Measurements from ENCODE around the gene PCGF3. TPM values are rescaled to one million over a fixed set of nuclear protein-coding genes. Genes with fewer than 3 reads are reported as not detected.

PCGF3 gene
- total and polyA plus RNA-seq, 2 experiments from 2014 or later, result 21.0 to 26.0 TPM

- Histone ChIP-seq H3F3A (ENCODE audit: insufficient read depth) (0 out of 2 replicates have a peak, but pooled peaks cover 4% of the 10 kb centered on the region), H3K9me3 (ENCODE audit: low read depth) (no peaks in the 10 kb centered on the region), H3K4me1 (ENCODE audit: insufficient read depth) (no peaks in the 10 kb centered on the region), H3K27me3 (replicated peaks; ENCODE audit: insufficient read depth) (no peaks in the 10 kb centered on the region), H3K9ac (no peak overlapping the region), H3K4me2 (ENCODE audit: unreplicated experiment) (no peak overlapping the region), H4K20me1 (ENCODE audit: insufficient read depth) (peaks cover 3% of the 10 kb centered on the region; the same call in 1 of the 2 replicates), H3K36me3 (ENCODE audit: low read depth) (no peaks in the 10 kb centered on the region), H3K27ac (no peak overlapping the region), H2AFZ (no peak overlapping the region), H3K9me2 (ENCODE audit: insufficient read depth) (no peaks in the 10 kb centered on the region), H3K4me3 (no peak overlapping the region), H3K79me2 (ENCODE audit: insufficient read depth) (peaks cover 83% of the 10 kb centered on the region)
- TF ChIP-seq EZH2phosphoT487 (IDR thresholded peaks at IDR 0.05; ENCODE audit: insufficient read depth, low read depth) (no peak), EZH2 (IDR thresholded peaks at IDR 0.05; ENCODE audit: insufficient read depth, poor library complexity, severe bottlenecking) (no peak)
- no peak for DNase-seq
- in situ Hi-C loops (cut with MboI), result no loop called here
- WGBS, 2 experiments (ENCODE audit: low coverage in 1 of 2, low lambda C conversion rate in 2 of 2, missing lambda C conversion rate in 2 of 2), result 94 to 95% methylated on average over 18 of the region's 18 CpGs
Measured at GRCh38 chr4:714087-714486, 8.5 kb downstream of the PCGF3 start.

GRCh38 chr4:717601-718320 is 12.1 kb downstream of the PCGF3 start:
- Histone ChIP-seq H3K79me2 (ENCODE audit: insufficient read depth) (peaks cover 80% of the 10 kb centered on the region), H3K27ac (no peak overlapping the region), H3K36me3 (ENCODE audit: low read depth) (no peaks in the 10 kb centered on the region), H3K9me3 (ENCODE audit: low read depth) (no peaks in the 10 kb centered on the region), H3K9me2 (ENCODE audit: insufficient read depth) (no peaks in the 10 kb centered on the region), H3K4me2 (ENCODE audit: unreplicated experiment) (no peak overlapping the region), H3K4me3 (no peak overlapping the region), H4K20me1 (ENCODE audit: insufficient read depth) (no peaks in the 10 kb centered on the region), H3K9ac (no peak overlapping the region), H2AFZ (no peak overlapping the region), H3K4me1 (ENCODE audit: insufficient read depth) (peaks cover 14% of the 10 kb centered on the region; the same call in 1 of the 2 replicates), H3F3A (ENCODE audit: insufficient read depth) (no peaks in the 10 kb centered on the region), H3K27me3 (replicated peaks; ENCODE audit: insufficient read depth) (no peaks in the 10 kb centered on the region)
- no peak for DNase-seq
- in situ Hi-C loops (cut with MboI), result no loop called here
- TF ChIP-seq EZH2 (IDR thresholded peaks at IDR 0.05; ENCODE audit: insufficient read depth, poor library complexity, severe bottlenecking), result no peak
- no peak for TF ChIP-seq EZH2phosphoT487 (IDR thresholded peaks at IDR 0.05; ENCODE audit: insufficient read depth, low read depth)
- 85 to 87% methylated on average over 30 to 34 of the region's 34 CpGs for WGBS, 2 experiments (ENCODE audit: low coverage in 1 of 2, low lambda C conversion rate in 2 of 2, missing lambda C conversion rate in 2 of 2)

DNA sequence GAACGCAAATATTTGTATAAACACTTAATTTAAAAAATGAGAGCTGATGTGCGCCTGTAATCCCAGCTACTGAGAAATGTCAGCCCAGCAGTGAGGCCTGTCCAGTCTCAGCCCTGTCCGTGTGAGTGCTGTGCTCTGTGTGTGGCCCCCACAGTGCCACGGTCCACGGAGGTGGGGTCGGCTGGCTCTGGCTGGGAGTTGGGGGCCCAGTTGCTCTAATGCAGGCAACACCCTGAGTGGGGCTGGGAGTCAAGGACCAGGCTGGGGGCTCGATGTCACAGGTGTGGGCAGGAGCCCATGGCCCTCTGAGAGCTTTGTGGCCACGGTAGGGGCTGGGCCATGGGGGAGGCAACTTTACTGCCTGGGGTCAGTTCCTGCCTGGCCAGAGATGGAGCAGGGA is 12.8 kb downstream of the PCGF3 start:
- H3K27ac ChIP-seq, result no peak overlapping the region
- H4K20me1 ChIP-seq (ENCODE audit: insufficient read depth), result no peaks in the 10 kb centered on the region

GRCh38 chr4:720111-720860 is 14.7 kb downstream of the PCGF3 start:
- H3F3A ChIP-seq (ENCODE audit: insufficient read depth), result no peaks in the 10 kb centered on the region
- H3K36me3 ChIP-seq (ENCODE audit: low read depth), result no peaks in the 10 kb centered on the region
- no peak overlapping the region for H2AFZ ChIP-seq
- no peak overlapping the region for H3K4me3 ChIP-seq
- peak overlapping the region; percentile 37 for H3K4me2 ChIP-seq (ENCODE audit: unreplicated experiment)
- no peaks in the 10 kb centered on the region for H3K9me3 ChIP-seq (ENCODE audit: low read depth)
- in situ Hi-C loops (cut with MboI), result no loop called here
- H3K9me2 ChIP-seq (ENCODE audit: insufficient read depth), result no peaks in the 10 kb centered on the region
- no peak for DNase-seq
- TF ChIP-seq EZH2 (IDR thresholded peaks at IDR 0.05; ENCODE audit: insufficient read depth, poor library complexity, severe bottlenecking) (no peak), EZH2phosphoT487 (IDR thresholded peaks at IDR 0.05; ENCODE audit: insufficient read depth, low read depth) (no peak)
- no peaks in the 10 kb centered on the region for H3K27me3 ChIP-seq (replicated peaks; ENCODE audit: insufficient read depth)
- WGBS, 2 experiments (ENCODE audit: low coverage in 1 of 2, low lambda C conversion rate in 2 of 2, missing lambda C conversion rate in 2 of 2), result 89 to 91% methylated on average over 32 to 58 of the region's 59 CpGs
- peaks cover 80% of the 10 kb centered on the region for H3K79me2 ChIP-seq (ENCODE audit: insufficient read depth)
- H4K20me1 ChIP-seq (ENCODE audit: insufficient read depth), result no peaks in the 10 kb centered on the region
- H3K27ac ChIP-seq, result peak overlapping the region; percentile 83
- peak overlapping the region; percentile 66 for H3K9ac ChIP-seq
- peaks cover 14% of the 10 kb centered on the region; the same call in 1 of the 2 replicates for H3K4me1 ChIP-seq (ENCODE audit: insufficient read depth)

More for the DNA sequence above, 12.8 kb downstream of the PCGF3 start:
- Histone ChIP-seq H3F3A (ENCODE audit: insufficient read depth) (no peaks in the 10 kb centered on the region), H3K4me1 (ENCODE audit: insufficient read depth) (peaks cover 14% of the 10 kb centered on the region; the same call in 1 of the 2 replicates), H3K9ac (no peak overlapping the region), H2AFZ (no peak overlapping the region), H3K9me2 (ENCODE audit: insufficient read depth) (no peaks in the 10 kb centered on the region), H3K79me2 (ENCODE audit: insufficient read depth) (peaks cover 80% of the 10 kb centered on the region), H3K4me3 (no peak overlapping the region), H3K27me3 (replicated peaks; ENCODE audit: insufficient read depth) (no peaks in the 10 kb centered on the region), H3K4me2 (ENCODE audit: unreplicated experiment) (no peak overlapping the region), H3K9me3 (ENCODE audit: low read depth) (no peaks in the 10 kb centered on the region), H3K36me3 (ENCODE audit: low read depth) (no peaks in the 10 kb centered on the region)
- no peak for TF ChIP-seq EZH2phosphoT487 (IDR thresholded peaks at IDR 0.05; ENCODE audit: insufficient read depth, low read depth)
- no peak for TF ChIP-seq EZH2 (IDR thresholded peaks at IDR 0.05; ENCODE audit: insufficient read depth, poor library complexity, severe bottlenecking)
- no peak for DNase-seq
- in situ Hi-C loops (cut with MboI), result no loop called here
- whole genome bisulfite sequencing, 2 experiments (ENCODE audit: low coverage in 1 of 2, low lambda C conversion rate in 2 of 2, missing lambda C conversion rate in 2 of 2), result 83 to 89% methylated on average over 8 of the region's 8 CpGs

Data from GM23248 (cell line).